GM20000 (cell line): ENCODE data around the gene MIF.

Experiments
- DNase-seq: peaks from one replicate; pipeline ENCODE4 v3.0.0; 2012; ENCODE audit warnings: low spot score
- TF ChIP-seq, protein P1 (sequence below): IDR thresholded peaks from 2 replicates; pipeline ENCODE4 v1.5.1; 2012; ENCODE audit warnings: mild to moderate bottlenecking, control low read depth; ENCODE audit errors: extremely low read depth, missing control alignments

MIF gene

DNA sequence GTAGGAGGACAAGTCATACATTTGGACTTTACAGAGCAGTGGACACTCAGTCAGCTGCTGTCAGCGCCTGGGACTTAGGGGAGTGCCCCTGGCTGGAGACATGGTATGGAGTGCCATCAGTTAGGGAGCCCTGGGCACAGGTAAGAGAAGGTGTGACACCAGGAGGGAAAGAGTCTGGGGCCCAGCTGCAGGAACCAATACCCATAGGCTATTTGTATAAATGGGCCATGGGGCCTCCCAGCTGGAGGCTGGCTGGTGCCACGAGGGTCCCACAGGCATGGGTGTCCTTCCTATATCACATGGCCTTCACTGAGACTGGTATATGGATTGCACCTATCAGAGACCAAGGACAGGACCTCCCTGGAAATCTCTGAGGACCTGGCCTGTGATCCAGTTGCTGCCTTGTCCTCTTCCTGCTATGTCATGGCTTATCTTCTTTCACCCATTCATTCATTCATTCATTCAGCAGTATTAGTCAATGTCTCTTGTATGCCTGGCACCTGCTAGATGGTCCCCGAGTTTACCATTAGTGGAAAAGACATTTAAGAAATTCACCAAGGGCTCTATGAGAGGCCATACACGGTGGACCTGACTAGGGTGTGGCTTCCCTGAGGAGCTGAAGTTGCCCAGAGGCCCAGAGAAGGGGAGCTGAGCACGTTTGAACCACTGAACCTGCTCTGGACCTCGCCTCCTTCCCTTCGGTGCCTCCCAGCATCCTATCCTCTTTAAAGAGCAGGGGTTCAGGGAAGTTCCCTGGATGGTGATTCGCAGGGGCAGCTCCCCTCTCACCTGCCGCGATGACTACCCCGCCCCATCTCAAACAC, 850 bp upstream of the MIF start:
- TF ChIP-seq, protein P1, sequence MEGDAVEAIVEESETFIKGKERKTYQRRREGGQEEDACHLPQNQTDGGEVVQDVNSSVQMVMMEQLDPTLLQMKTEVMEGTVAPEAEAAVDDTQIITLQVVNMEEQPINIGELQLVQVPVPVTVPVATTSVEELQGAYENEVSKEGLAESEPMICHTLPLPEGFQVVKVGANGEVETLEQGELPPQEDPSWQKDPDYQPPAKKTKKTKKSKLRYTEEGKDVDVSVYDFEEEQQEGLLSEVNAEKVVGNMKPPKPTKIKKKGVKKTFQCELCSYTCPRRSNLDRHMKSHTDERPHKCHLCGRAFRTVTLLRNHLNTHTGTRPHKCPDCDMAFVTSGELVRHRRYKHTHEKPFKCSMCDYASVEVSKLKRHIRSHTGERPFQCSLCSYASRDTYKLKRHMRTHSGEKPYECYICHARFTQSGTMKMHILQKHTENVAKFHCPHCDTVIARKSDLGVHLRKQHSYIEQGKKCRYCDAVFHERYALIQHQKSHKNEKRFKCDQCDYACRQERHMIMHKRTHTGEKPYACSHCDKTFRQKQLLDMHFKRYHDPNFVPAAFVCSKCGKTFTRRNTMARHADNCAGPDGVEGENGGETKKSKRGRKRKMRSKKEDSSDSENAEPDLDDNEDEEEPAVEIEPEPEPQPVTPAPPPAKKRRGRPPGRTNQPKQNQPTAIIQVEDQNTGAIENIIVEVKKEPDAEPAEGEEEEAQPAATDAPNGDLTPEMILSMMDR, result no peak
- DNase-seq, result peak; percentile 46

DNA sequence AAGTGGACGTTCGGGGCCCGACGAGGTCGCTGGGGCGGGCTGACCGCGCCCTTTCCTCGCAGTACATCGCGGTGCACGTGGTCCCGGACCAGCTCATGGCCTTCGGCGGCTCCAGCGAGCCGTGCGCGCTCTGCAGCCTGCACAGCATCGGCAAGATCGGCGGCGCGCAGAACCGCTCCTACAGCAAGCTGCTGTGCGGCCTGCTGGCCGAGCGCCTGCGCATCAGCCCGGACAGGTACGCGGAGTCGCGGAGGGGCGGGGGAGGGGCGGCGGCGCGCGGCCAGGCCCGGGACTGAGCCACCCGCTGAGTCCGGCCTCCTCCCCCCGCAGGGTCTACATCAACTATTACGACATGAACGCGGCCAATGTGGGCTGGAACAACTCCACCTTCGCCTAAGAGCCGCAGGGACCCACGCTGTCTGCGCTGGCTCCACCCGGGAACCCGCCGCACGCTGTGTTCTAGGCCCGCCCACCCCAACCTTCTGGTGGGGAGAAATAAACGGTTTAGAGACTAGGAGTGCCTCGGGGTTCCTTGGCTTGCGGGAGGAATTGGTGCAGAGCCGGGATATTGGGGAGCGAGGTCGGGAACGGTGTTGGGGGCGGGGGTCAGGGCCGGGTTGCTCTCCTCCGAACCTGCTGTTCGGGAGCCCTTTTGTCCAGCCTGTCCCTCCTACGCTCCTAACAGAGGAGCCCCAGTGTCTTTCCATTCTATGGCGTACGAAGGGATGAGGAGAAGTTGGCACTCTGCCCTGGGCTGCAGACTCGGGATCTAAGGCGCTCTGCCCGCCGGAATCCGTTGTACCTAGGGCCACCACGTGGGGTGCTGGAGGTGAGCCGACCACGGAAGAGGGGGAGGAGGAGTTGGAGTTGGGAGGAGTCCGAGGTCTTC, 771 bp downstream of the MIF start:
- DNase-seq, result peak; percentile 84
- TF ChIP-seq, protein P1, result peak; percentile 23

DNA sequence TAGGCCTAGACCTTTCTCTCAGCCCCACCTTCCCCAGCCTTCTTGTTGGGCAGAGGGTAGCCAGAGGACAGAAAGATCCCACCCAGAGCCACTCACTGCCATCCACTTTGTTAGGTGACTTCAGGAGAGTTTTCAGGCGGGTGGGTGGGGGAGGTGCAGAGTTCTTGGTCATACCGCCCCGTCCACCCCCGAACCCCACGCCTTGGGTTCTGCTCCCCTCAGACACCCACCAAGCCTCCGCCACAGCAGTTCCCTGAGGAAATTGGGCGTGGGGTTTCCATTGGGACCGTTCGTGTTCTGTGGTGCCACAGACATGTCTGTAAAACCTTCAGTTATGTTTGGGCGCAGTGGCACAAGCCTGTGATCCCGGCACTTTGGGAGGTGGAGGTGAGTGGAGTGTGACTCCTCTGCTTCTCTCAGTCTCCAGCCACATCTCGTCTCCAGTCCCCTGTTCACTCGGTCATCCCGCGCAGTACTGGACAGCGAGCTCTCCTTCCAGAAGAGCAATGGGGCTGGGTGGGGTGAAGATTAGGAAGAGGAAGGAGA, 1.5 kb downstream of the MIF start:
- no peak for DNase-seq
- TF ChIP-seq, protein P1, result no peak

DNA sequence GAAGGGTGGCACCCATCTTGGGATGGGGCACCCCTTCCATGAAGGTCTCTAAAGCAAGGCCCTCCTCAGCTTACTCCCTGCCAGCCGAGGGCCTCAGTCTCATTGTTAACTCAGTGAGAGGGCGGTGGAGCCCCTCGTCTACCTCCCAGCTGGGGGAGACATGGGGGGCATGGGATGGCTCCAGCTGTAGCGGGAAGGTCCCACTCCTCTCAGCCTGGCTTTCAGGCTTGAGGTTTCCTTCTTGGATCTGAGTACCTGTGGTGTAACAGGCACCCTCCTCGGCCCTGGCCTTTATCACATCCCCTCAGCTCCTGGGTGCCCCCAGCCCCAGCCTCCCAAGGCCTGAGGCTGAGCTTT, 2.0 kb downstream of the MIF start:
- DNase-seq, result no peak
- TF ChIP-seq, protein P1, result no peak

DNA sequence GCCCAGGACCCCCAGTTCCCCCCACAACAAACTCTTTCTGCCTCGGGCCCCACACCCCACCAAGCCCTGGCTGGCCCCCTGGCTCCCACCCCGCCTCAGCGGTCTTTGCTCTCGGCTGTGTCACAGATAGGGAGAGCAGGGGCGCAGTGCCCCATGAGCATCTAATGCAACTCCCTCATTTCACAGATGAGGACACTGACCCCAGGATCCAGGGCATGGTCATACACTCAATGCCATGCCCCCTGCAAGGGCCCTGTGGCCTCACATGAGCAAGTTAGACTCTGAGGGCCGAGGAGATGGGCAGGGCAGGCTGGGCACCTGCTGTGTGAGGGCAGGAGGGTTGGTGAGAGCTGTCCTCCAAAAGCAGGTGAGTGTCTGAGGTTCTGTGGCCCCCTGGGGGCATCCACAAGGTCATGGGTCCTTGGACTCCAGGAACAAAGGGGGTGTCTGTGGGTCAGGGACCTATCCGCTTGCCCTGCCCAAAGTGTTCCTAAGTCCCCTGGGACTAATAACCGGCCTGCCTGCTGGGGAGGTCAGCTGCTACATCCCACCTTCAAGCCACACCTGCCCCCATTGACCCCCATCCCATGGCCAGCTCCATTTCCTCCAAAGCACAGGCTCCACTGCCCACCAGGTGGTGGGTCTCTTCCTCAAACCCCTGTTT, 2.5 kb downstream of the MIF start:
- DNase-seq, result no peak
- TF ChIP-seq, protein P1, result no peak

DNA sequence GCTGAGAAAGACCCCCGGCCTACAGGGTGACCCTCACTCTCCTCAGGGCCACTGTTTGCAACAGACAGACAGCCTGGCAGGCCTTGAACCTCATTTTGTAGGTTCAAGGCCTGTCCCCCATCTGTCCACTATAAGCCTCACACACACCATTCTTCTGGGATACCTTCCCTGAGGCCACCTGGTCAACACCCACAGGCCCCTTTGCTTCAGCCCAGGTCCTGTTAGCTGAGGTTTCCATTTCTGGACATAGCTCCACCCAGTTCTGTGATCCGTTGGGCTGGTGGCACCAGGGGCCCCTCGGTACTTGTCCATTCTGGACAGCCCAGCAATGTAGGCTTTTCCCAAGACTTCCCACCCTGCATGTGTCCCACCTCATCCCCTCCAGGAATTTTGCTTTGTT, 3.1 kb downstream of the MIF start:
- TF ChIP-seq, protein P1, result no peak
- no peak for DNase-seq
